DMS79 treated with DMSO at 0.1 percent for 48 hours (cell line): ENCODE measurements around the gene DDIT3.

ENCODE experiments used
- DNase-seq: peaks from one replicate; lab custom pipeline; 2025; lab: John Stamatoyannopoulos, UW

DDIT3 gene

DNA sequence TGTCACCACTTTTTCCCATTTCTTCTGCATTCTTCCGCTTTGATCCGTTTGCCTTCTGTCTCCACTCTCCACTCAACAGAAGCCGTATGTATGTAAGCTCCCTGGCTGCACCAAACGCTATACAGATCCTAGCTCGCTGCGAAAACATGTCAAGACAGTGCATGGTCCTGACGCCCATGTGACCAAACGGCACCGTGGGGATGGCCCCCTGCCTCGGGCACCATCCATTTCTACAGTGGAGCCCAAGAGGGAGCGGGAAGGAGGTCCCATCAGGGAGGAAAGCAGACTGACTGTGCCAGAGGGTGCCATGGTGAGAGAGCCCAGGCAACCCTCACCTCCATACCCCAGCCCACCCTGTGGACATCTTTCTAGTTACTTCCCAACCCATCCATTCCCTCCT is 52.4 kb downstream of the DDIT3 start:
- DNase-seq = no peak

DNA sequence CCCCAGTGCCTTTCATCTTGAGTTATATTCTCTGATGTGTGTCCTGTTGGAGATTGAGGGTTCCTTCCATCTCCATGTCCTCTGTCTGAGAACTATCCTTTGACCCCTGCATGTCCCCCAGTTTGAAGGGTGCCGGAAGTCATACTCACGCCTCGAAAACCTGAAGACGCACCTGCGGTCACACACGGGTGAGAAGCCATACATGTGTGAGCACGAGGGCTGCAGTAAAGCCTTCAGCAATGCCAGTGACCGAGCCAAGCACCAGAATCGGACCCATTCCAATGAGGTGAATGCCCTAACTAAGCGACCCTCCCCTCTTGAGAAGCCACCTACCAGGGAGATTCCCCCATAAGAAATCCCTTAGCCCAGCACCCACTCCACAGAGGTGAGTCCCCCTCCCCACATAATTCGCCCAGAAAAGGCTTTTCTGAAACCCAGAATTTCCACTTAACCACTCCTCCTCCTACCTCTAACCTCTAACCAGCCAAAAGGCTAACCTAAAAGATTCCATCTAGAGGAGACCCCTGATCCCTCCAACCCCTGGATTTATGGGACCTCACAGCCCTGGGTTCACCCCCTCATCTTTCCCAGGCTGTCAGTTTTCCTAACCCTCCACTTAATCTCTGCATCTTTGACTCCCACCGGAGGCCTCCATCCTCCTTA is 53.0 kb downstream of the DDIT3 start:
- DNase-seq = no peak
